Ammon's horn (tissue), 1 donor: Measurements from ENCODE around the gene MADCAM1.
"Not testable (repeated sequence)": the region's sequence is repeated elsewhere in the genome, so short reads cannot be mapped to it uniquely, and the experiment has no call there.

Experiments
- DNase-seq: peaks from one replicate; pipeline ENCODE4 v3.0.0-alpha.2; 2016; ENCODE audit warnings: low spot score

Gene MADCAM1

DNA sequence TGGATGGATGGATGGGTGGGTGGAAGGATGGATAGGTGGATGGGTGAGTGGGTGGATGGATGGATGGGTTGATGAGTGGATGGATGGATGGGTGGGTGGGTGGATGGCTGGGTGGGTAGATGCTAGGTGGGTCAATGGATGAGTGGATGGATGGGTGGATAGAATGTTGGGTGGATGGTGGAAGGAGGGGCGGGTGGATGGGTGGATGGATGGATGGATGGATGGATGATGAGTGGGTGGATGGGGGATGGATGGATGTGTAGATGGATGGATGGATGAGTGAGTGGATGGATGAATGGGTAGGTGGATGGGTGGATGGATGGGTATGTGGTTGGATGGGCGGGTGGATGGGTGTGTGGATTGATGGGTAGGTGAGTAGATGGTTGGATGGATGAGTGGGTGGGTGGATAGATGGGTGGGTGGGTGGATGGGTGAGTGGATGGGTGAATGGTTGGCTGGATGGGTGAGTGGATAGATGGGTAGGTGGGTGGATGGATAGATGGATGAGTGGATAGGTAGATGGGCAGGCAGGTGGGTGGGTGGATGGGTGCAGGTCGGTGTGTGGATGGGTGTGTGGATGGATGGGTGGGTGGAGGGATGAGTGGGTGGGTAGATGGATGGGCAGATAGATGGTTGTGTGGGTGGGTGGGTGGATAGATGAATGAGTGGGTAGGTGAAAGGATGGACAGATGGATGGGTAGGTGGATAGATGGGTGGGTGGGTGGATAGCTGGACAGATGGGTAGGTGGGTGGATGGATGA is 31.1 kb upstream of the MADCAM1 start:
- no peak for DNase-seq

DNA sequence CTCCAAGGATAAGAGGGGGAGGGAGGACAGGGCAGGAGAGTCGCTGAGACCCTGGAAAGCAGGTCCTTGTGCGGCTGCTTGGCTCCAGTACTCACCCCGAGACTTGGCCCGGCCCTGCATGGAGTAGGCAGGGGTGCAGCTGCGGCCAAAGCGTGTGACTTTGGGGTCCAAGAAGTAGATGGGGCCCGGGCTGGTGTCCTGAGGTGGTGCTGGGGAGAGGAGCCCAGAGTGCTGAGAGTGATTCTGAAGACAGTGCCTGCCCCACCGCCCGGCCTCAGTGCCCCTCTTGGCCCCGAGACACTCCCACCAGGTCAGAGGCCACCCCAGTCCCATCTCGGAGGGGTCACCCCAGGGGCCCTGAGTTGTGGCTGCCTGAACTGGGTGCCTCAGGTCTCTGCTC is 28.7 kb upstream of the MADCAM1 start:
- no peak for DNase-seq

DNA sequence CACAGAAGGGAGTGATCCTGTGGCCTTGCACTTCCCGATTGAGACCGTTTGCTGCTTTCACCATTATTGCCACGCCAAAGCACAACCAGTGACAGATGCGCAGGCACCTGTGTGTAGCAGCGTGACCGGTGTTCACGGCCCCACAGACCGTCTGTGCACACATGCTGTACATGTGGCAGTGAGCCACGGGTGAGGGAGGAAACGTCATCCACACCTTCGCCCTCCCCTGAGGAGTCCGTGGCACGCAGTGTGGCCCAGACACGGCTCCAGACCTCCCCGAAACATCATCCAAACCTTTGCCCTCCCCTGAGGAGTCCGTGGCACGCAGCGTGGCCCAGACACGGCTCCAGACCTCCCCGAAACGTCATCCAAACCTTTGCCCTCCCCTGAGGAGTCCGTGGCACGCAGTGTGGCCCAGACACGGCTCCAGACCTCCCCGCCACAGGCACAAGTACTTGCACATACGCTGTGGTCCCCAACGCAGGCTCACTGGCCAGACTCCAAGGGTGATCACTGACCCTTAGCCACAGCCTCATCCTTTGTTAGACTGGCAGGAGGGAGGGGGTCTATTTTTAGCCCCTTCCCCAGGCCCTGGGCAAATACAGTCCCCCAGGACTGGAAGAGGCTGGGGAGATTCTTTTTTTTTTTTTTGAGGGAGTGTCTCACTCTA is 27.6 kb upstream of the MADCAM1 start:
- DNase-seq, result no peak

GRCh38 chr19:469833-470232 is 26.5 kb upstream of the MADCAM1 start:
- DNase-seq, result no peak

GRCh38 chr19:470701-471100 is 25.6 kb upstream of the MADCAM1 start:
- no peak for DNase-seq

DNA sequence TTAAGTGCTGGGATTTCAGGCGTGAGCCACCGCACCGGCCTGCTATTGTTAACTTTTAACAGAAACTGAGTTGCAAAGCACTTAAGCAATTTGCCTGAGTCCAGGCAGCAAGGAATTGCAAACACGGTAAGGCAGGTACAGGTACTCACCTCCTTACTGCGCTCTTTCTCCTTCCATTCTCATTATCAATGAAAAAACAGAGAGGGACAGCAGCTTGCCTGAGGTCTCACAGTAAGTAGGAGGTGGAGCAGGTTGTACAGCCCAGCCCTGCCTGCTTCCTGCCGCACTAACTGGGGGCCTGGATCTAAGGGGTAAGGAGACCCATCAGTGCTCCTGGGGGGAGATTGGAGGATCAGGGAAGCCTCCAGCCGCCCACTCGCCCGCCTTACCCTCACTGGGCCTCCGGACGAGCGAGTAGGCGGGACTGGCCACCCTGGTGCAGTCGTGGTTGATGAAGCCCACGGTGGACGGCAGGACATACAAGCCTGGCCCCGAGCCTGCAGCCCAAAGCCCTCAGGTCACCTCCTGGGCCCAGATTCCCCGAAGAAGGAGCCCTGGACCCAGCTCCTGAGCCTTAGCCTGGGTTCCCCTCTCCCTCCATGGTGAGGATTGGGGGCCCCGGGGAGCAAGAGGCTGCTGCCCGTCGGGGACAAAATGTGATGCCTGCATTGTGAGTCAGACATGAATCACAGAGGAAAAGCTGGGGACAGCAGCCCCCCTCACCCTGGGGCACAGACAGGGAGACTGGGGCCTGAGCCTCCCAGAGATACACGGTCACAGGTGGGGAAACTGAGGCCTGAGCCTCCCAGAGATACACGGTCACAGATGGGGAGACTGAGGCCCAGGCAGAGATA is 24.1 kb upstream of the MADCAM1 start:
- DNase-seq, result no peak

- no peak for DNase-seq
These were observed 21.9 kb upstream of the MADCAM1 start for GRCh38 chr19:474126-475078.

DNA sequence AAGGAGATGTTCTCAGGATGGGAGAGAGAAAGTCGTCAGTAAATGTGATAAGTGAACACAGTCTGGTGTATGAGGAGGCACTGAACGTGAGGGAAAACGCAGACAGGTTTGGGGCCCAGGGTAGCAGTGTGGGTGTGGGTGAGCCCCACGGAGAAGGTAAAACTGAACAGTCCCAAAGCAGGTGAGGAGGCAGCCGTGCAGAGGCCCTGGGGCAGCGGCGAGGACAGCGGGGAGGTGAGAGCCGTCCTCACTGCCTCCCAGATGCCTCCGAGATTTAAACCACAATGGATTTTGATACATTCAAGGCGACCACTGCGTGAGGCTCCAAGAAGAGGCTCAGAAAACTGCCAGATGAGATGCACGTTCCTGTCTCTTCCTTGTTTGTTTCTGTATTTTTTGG is 20.9 kb upstream of the MADCAM1 start:
- DNase-seq, result no peak

DNA sequence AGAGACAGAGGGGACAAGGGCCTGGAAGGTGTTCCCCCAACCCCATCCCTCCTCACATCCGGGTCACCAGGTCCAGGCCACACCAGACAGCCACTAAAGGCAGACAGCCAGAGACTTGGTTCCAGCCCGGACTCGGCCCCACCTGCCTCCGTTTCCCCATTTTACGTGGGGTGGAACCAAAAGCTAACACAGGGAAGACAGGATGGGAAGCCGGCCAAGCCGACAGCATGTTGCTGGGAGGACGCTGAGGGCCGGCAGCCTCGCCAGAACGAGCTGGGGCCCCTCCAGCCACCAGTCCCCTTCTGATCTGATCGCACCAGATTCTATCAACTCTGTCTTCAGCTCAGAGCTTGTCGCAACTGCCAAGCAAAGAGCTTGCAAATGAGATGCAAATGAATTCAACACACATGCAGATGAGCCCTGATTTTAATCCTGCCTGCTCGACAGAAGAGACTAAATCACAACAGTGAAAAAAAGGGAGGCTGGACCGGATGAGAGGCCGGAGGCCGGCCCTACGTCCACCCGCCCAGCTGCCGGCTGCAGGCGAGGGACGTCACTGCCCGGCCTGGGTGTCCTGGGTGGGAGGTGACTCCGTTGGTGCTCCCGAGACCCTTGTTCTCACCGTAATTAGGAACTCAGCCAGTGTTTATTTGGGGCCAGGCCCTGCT is 17.9 kb upstream of the MADCAM1 start:
- DNase-seq, result peak; percentile 48

GRCh38 chr19:478976-479375 is 17.3 kb upstream of the MADCAM1 start:
- DNase-seq, result no peak

- DNase-seq, result peak; percentile 80
These were observed 16.1 kb upstream of the MADCAM1 start for GRCh38 chr19:480016-480855.

DNA sequence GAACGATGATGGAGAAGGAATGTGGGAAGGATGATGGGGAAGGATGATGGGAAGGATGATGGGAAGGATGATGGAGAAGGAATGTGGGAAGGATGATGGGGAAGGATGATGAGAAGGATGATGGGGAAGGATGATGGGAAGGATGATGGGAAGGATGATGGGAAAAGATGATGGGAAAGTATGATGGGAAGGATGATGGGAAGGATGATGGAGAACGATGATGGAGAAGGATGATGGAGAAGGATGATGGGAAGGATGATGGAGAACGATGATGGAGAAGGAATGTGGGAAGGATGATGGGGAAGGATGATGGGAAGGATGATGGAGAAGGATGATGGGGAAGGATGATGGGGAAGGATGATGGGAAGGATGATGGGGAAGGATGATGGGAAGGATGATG is 15.2 kb upstream of the MADCAM1 start:
- not testable (repeated sequence) for DNase-seq

DNA sequence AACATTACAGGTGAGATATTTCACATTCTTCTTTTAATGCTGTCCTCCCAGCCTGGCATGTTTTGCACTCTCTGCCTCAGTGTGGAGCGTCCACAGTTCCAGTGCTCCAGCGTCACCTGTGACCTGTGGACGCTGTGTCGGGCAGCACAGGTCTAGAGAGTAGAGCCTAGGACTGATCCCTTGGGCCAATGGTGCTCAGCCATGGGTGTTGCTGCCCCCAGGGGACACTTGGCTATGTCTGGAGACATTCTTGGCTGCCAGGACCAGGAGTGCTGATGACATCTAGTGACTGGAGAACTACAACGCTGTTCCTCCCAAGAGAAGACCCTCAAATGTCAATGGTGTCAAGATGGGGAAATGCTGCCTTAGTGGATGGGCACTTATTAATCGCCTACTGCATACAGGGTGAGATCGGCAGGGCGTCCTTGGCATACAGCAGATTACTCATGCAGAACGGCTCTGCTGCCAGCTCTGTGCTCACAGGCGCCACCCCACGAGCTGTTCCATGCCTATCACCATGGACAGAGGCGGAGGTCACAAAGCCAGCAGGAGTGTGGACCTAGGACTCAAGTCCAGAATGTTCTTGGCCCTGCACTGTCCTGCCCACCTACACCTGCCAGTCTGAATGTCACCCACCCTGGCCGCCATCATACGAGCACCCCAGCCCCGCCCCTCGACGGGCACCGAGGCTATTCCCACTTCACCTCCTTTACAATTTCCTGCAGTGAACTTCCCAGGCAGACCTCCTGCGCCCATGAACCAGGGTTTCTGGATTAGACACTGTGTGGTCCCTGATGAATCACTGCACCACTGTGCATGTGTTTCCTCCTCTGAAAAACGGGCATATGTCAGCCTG is 13.9 kb upstream of the MADCAM1 start:
- no peak for DNase-seq

DNA sequence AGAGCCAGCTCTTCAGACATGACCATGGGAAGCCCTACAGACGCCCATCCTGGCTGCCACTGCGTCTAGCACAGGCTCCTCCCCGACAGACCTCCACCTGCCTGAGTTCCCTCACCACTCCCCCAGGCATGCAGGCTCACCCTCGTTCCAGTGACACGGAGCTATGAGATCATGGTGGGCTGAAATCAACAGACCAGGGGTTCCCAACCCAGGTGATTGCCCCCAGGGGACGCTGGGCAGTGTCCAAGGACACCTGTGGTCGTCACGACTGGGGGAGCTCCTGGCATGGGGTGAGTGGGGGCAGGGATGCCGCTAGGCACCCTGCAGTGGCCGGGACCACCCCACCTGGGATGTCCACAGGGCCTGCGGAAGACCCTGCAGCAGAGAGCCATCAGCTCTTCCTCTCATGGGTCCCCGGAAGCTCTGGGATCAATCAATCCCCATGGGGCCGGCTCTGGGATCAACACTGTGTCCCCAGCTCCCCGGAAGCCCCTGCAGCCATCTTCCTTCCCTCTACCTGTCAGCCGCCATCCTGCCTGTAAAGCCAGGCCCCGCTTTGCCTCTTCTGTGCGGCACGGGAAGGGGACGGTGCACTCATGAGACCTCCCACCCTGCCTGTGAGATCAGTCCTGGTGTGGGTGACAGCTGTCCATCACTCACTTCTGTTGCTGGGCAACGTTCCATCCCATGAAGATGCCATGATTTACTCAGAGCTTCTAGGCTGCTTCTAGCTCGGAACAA is 12.8 kb upstream of the MADCAM1 start:
- DNase-seq, result no peak

DNA sequence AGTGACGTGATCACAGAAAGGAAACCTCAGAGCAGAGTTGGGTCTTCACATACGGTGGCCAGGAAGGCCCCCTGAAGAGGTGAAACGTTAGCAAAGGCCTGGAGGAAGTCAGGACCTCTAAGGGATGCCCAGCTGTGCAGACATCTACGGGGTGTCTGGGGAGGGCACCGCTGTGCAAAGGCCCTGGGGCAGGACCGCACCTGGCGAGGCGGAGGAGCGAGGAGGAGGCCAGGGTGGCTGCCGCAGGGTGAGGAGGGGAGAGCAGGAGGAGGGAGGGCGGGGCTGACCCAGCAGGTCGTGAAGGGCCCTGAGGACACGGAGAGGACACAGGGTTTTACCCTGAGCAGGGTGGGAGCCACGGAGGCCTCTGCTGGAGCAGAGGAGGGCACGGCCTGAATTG is 11.8 kb upstream of the MADCAM1 start:
- DNase-seq, result no peak

DNA sequence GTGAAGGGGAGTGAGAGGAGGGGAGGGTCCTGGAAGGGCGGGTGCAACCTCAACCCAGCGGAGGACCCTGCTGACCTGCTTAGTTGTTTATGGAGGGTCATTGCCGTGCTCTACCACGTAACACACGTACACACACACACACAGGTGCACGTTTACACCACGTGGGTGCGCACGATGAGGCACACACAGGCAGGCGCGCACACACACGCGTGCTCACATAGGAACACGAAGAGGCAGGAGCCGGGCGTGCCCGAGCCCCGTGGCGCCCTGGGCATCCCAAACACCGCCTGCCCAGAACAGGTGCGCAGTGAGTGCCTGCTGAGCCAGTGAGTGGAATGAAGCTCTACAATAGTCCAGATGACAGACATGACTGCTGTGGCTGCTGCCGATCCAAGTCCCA is 11.2 kb upstream of the MADCAM1 start:
- DNase-seq, result no peak

GRCh38 chr19:485583-486236 is 10.6 kb upstream of the MADCAM1 start:
- DNase-seq, result peak; percentile 91
